Stimulated activated effector memory CD8-positive, alpha-beta T cell treated with anti-CD3 and anti-CD28 coated beads, Interleukin-12 subunit alpha, Interleukin-12 subunit beta, amount 100 ng/mL, for 72 hours (primary cell): ENCODE data around the gene RAN.
A peak's percentile ranks its signal among the peaks of the same experiment; 100 is the strongest.

Experiments used
- ATAC-seq: fragments of 150-1000 bp; cut with Tn5 transposase; 2 replicates; pipeline ENCODE4 v1.10.0; 2021
- DNase-seq, 2 donors: peaks; one replicate each; pipeline ENCODE4 v3.0.0; 2021 to 2022; ENCODE audit warnings: low spot score in 2 of 2
- H3K27ac Mint-ChIP-seq: one replicate; pipeline ENCODE4 v1.8.0; 2022; ENCODE audit warnings: mild to moderate bottlenecking, mixed read lengths
- H3K36me3 Mint-ChIP-seq: one replicate; pipeline ENCODE4 v1.8.0; 2022; ENCODE audit warnings: mild to moderate bottlenecking, mixed read lengths
- H3K4me1 Mint-ChIP-seq: one replicate; pipeline ENCODE4 v1.8.0; 2022; ENCODE audit warnings: mixed read lengths
- H3K4me3 Mint-ChIP-seq: one replicate; pipeline ENCODE4 v1.8.0; 2022; ENCODE audit warnings: mild to moderate bottlenecking, mixed read lengths
- H3K9me3 Mint-ChIP-seq: one replicate; pipeline ENCODE4 v1.8.0; 2022; ENCODE audit warnings: mixed read lengths

The RAN gene

GRCh38 chr12:130871286-130872178 lies at the start of gene RAN:
TSS of gene RAN (plus strand) at chr12:130872066. CDS start at chr12:130872594, 528 bp downstream.
- DNase-seq (peak; percentile 90 to 91), ATAC-seq (peak; percentile 82)
- peaks cover 49% of the 10 kb centered on the region for H3K4me1 Mint-ChIP-seq
- H3K36me3 Mint-ChIP-seq = peaks cover 61% of the 10 kb centered on the region
- H3K9me3 Mint-ChIP-seq = no peaks in the 10 kb centered on the region
- peak within 1 kb of the TSS; percentile 98 for H3K27ac Mint-ChIP-seq
- H3K4me3 Mint-ChIP-seq = peak within 1 kb of the TSS; percentile 89

- Mint-ChIP-seq H3K27ac (no peak overlapping the region), H3K4me1 (peaks cover 20% of the 10 kb centered on the region), H3K4me3 (no peak overlapping the region), H3K9me3 (no peaks in the 10 kb centered on the region), H3K36me3 (peaks cover 23% of the 10 kb centered on the region)
- ATAC-seq = no peak
- no peak for DNase-seq
Observed at GRCh38 chr12:130825771-130826150, 46.1 kb upstream of the RAN start.

GRCh38 chr12:130826151-130826801 lies 45.6 kb upstream of the RAN start:
- ATAC-seq (peak; percentile 92), DNase-seq (peak; percentile 67 to 81)
- no peak overlapping the region for H3K4me3 Mint-ChIP-seq
- no peaks in the 10 kb centered on the region for H3K9me3 Mint-ChIP-seq
- H3K4me1 Mint-ChIP-seq = peaks cover 20% of the 10 kb centered on the region
- H3K36me3 Mint-ChIP-seq = peaks cover 20% of the 10 kb centered on the region
- no peak overlapping the region for H3K27ac Mint-ChIP-seq

GRCh38 chr12:130827432-130827831 lies 44.4 kb upstream of the RAN start:
- Mint-ChIP-seq H3K4me1 (peaks cover 25% of the 10 kb centered on the region), H3K27ac (no peak overlapping the region)

GRCh38 chr12:130828895-130829294 lies 43.0 kb upstream of the RAN start:
- ATAC-seq = no peak
- peaks cover 40% of the 10 kb centered on the region for H3K4me1 Mint-ChIP-seq
- no peaks in the 10 kb centered on the region for H3K9me3 Mint-ChIP-seq
- peaks cover 11% of the 10 kb centered on the region for H3K36me3 Mint-ChIP-seq
- DNase-seq = no peak
- H3K4me3 Mint-ChIP-seq = no peak overlapping the region
- no peak overlapping the region for H3K27ac Mint-ChIP-seq

More at GRCh38 chr12:130827432-130827831, 44.4 kb upstream of the RAN start:
- DNase-seq (no peak), ATAC-seq (no peak)
- Mint-ChIP-seq H3K4me3 (no peak overlapping the region), H3K36me3 (peaks cover 20% of the 10 kb centered on the region), H3K9me3 (no peaks in the 10 kb centered on the region)

- ATAC-seq = no peak
- Mint-ChIP-seq H3K27ac (no peak overlapping the region), H3K9me3 (no peaks in the 10 kb centered on the region), H3K4me3 (no peak overlapping the region), H3K4me1 (peaks cover 40% of the 10 kb centered on the region), H3K36me3 (peaks cover 15% of the 10 kb centered on the region)
- DNase-seq = no peak
Observed at GRCh38 chr12:130829391-130830245, 42.2 kb upstream of the RAN start.

- Mint-ChIP-seq H3K36me3 (peaks cover 15% of the 10 kb centered on the region), H3K27ac (no peak overlapping the region), H3K4me1 (peaks cover 40% of the 10 kb centered on the region), H3K4me3 (no peak overlapping the region), H3K9me3 (no peaks in the 10 kb centered on the region)
- ATAC-seq (no peak), DNase-seq (no peak)
Observed at GRCh38 chr12:130830246-130830551, 41.7 kb upstream of the RAN start.

GRCh38 chr12:130831246-130831645 lies 40.6 kb upstream of the RAN start:
- Mint-ChIP-seq H3K36me3 (peaks cover 9% of the 10 kb centered on the region), H3K4me1 (peaks cover 41% of the 10 kb centered on the region), H3K4me3 (no peak overlapping the region), H3K27ac (no peak overlapping the region), H3K9me3 (no peaks in the 10 kb centered on the region)
- ATAC-seq = no peak
- no peak for DNase-seq

- Mint-ChIP-seq H3K4me1 (peaks cover 41% of the 10 kb centered on the region), H3K4me3 (no peak overlapping the region), H3K9me3 (no peaks in the 10 kb centered on the region), H3K36me3 (peaks cover 7% of the 10 kb centered on the region), H3K27ac (peak overlapping the region; percentile 60)
- ATAC-seq (no peak), DNase-seq (no peak)
Observed at GRCh38 chr12:130831876-130832405, 39.9 kb upstream of the RAN start.

GRCh38 chr12:130832561-130833209 lies 39.2 kb upstream of the RAN start:
- peak overlapping the region; percentile 60 for H3K27ac Mint-ChIP-seq
- no peaks in the 10 kb centered on the region for H3K9me3 Mint-ChIP-seq
- H3K4me1 Mint-ChIP-seq = peaks cover 40% of the 10 kb centered on the region
- no peak for DNase-seq
- H3K36me3 Mint-ChIP-seq = peaks cover 7% of the 10 kb centered on the region
- peak; percentile 39 for ATAC-seq
- no peak overlapping the region for H3K4me3 Mint-ChIP-seq

GRCh38 chr12:130835011-130835410 lies 36.9 kb upstream of the RAN start:
- H3K4me1 Mint-ChIP-seq = peaks cover 54% of the 10 kb centered on the region
- ATAC-seq = no peak
- H3K4me3 Mint-ChIP-seq = no peak overlapping the region
- no peaks in the 10 kb centered on the region for H3K9me3 Mint-ChIP-seq
- no peak overlapping the region for H3K27ac Mint-ChIP-seq
- no peak for DNase-seq
- H3K36me3 Mint-ChIP-seq = peaks cover 7% of the 10 kb centered on the region

- H3K9me3 Mint-ChIP-seq = no peaks in the 10 kb centered on the region
- no peak overlapping the region for H3K4me3 Mint-ChIP-seq
- H3K36me3 Mint-ChIP-seq = peaks cover 7% of the 10 kb centered on the region
- ATAC-seq (no peak), DNase-seq (no peak)
- peaks cover 51% of the 10 kb centered on the region for H3K4me1 Mint-ChIP-seq
- H3K27ac Mint-ChIP-seq = no peak overlapping the region
Observed at GRCh38 chr12:130835436-130835835, 36.4 kb upstream of the RAN start.

- H3K27ac Mint-ChIP-seq = peak overlapping the region; percentile 72
- ATAC-seq (peak; percentile 55), DNase-seq (peak; percentile 26 to 68)
- H3K4me1 Mint-ChIP-seq = peaks cover 34% of the 10 kb centered on the region
- H3K36me3 Mint-ChIP-seq = peaks cover 11% of the 10 kb centered on the region
- no peaks in the 10 kb centered on the region for H3K9me3 Mint-ChIP-seq
- peak overlapping the region; percentile 75 for H3K4me3 Mint-ChIP-seq
Observed at GRCh38 chr12:130838284-130838950, 33.4 kb upstream of the RAN start.
